GM12891 (cell line): Measurements from ENCODE around the gene ZNF280A.

Experiments used
- PAX5 ChIP-seq: IDR thresholded peaks from 2 replicates; pipeline ENCODE4 v1.6.1; 2011; ENCODE audit warnings: low read length, moderate library complexity, mild to moderate bottlenecking; ENCODE audit not compliant: insufficient read depth, severe bottlenecking
- POLR2A ChIP-seq: IDR thresholded peaks from 2 replicates; pipeline ENCODE4 v1.6.1; 2011; ENCODE audit warnings: low read depth, low read length, control low read depth
- POLR2AphosphoS5 ChIP-seq: IDR thresholded peaks from 2 replicates; pipeline ENCODE4 v1.6.1; 2011; ENCODE audit warnings: low read depth, low read length, control low read depth
- SPI1 ChIP-seq: IDR thresholded peaks from 2 replicates; pipeline ENCODE4 v1.6.1; 2011; ENCODE audit warnings: low read depth, low read length, control low read depth
- TAF1 ChIP-seq: IDR thresholded peaks from 2 replicates; pipeline ENCODE4 v1.6.1; 2011; ENCODE audit warnings: low read depth, low read length, control low read depth

DNA sequence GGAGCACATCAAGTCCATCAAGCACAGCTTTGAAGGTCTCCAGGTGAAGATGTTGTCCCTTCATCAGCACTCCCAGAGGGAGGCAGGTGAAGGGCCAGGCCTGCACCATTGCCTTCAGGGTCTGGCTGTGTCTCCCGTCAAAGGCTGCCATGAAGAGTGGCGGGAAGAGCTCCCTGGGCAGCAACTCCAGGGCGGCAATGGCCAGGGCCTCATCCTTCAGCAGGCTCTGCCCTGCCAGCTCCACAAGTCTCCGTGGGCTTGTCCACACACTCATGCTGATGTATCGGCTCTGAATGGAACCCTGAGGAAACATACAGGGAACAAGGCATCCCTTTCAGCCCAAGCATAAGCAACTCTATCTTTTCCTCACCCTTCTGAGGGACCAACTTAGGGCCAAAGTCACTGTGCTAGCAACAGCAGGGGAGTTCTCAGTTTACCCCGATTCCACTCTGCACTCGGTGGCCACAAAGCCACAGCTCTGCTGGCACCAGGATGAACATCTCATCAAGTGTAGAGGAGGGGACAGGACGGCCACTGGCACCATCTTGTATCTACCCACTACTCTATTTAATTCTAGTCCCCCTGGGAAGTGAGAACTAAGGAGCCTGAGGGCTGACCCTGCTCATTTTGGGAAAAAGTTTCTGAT is 30.8 kb upstream of the ZNF280A start:
- TF ChIP-seq PAX5 (no peak), POLR2A (no peak), POLR2AphosphoS5 (no peak), TAF1 (no peak), SPI1 (no peak)
